ENCODE data around the gene ATP6V0C. TPM values are rescaled to one million over a fixed set of nuclear protein-coding genes. Genes with fewer than 3 reads are reported as not detected.
A peak's percentile ranks its signal among the peaks of the same experiment; 100 is the strongest.
"Not testable (repeated sequence)": the region's sequence is repeated elsewhere in the genome, so short reads cannot be mapped to it uniquely, and the experiment has no call there.

Gene ATP6V0C
- polyA plus RNA-seq, 1 experiment, result 11.0 TPM

DNA sequence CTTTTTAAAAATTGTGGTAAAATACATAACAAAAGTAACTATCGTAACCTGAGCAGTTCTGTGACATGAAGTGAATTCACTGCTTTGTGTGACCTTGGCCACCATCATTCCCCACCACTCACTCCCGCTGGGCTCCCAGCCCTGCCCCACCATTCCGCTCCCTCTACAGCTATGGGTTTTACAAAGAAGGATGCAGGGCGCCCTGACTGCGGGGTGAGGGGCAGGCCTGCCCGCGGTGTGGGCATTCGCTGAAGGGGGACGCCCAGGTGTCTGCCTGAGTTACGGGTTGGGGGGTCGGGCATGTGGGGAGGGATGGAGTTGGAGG lies 17.6 kb downstream of the ATP6V0C start, which contains the start of gene CEMP1:
Gene CEMP1 (minus strand): TSS at position 38 of the 325 bp plus-strand sequence. CDS start 335 bp downstream, outside the sequence.
- TF ChIP-seq, protein P1, sequence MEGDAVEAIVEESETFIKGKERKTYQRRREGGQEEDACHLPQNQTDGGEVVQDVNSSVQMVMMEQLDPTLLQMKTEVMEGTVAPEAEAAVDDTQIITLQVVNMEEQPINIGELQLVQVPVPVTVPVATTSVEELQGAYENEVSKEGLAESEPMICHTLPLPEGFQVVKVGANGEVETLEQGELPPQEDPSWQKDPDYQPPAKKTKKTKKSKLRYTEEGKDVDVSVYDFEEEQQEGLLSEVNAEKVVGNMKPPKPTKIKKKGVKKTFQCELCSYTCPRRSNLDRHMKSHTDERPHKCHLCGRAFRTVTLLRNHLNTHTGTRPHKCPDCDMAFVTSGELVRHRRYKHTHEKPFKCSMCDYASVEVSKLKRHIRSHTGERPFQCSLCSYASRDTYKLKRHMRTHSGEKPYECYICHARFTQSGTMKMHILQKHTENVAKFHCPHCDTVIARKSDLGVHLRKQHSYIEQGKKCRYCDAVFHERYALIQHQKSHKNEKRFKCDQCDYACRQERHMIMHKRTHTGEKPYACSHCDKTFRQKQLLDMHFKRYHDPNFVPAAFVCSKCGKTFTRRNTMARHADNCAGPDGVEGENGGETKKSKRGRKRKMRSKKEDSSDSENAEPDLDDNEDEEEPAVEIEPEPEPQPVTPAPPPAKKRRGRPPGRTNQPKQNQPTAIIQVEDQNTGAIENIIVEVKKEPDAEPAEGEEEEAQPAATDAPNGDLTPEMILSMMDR (IDR thresholded peaks at IDR 0.05; ENCODE audit: low read depth, low read length), result no peak
- Histone ChIP-seq H3K9me3 (ENCODE audit: control insufficient read depth, insufficient read depth, low read length) (peaks cover 7% of the 10 kb centered on the region), H3K27me3 (ENCODE audit: control insufficient read depth, insufficient read depth, low read length) (no peaks in the 10 kb centered on the region), H3K4me3 (ENCODE audit: low read depth, low read length) (peak within 1 kb of the TSS; percentile 65), H3K27ac (ENCODE audit: low read depth, low read length) (peak within 1 kb of the TSS; percentile 68)
- no peak for DNase-seq (ENCODE audit: low read depth, low spot score)
- ChIA-PET POLR2A (interaction anchor here (0.6 to 3.0 kb wide), 3 partner anchors 11 to 340 kb away, joined by 3 to 22 read pairs (median 3); partner anchors contain the start of gene AMDHD2), CTCF (no interaction called here)

DNA sequence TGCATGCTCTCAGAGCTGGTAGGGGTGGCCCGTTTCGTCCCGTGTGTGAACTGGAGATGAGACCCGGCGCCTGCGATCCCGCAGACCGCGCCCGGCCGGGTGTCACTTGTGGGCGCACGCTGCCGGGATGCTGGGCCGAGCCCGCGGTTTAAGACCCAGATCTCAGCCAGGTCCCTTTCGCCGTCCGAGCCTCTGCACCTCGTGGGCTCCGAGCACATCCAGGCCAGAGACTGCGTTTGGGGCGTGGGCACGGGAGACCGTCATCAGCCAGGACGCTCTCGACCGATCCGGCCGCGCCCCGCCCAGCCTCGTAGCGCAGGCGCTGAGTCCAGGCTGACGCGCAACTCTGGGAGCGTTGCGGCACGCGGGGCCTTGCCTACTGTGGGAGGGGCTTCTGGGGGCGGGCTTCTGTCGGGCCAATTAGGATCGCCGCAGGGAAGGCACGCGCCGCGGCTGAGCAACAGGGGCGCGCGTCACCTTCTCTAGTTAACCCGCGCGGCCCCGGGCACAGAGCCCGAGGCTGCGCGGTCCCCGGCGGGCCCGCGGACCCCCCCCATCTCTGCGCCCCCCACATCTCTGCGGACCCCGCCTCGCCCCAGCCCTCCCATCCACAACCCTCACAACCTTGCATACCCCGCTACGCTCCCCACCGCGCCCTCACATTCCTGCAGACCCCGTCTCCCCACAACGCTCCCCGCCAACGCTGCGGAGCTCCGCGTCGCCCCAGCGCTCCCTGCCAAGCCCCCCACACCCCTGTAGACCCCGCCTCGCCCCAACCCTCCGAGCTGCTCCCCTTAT lies 18.1 kb downstream of the ATP6V0C start:
- peak overlapping the region; percentile 68 for H3K27ac ChIP-seq (ENCODE audit: low read depth, low read length)
- H3K4me3 ChIP-seq (ENCODE audit: low read depth, low read length), result peak overlapping the region; percentile 65
- no peaks in the 10 kb centered on the region for H3K27me3 ChIP-seq (ENCODE audit: control insufficient read depth, insufficient read depth, low read length)
- ChIA-PET POLR2A (interaction anchor here (0.6 to 3.0 kb wide), 3 partner anchors 11 to 317 kb away, joined by 3 to 22 read pairs (median 7); partner anchors contain the start of genes AMDHD2 and PGP), CTCF (no interaction called here)
- DNase-seq (ENCODE audit: low read depth, low spot score), result peak; percentile 88
- TF ChIP-seq, protein P1 (IDR thresholded peaks at IDR 0.05; ENCODE audit: low read depth, low read length), result no peak
- peaks cover 7% of the 10 kb centered on the region for H3K9me3 ChIP-seq (ENCODE audit: control insufficient read depth, insufficient read depth, low read length)

DNA sequence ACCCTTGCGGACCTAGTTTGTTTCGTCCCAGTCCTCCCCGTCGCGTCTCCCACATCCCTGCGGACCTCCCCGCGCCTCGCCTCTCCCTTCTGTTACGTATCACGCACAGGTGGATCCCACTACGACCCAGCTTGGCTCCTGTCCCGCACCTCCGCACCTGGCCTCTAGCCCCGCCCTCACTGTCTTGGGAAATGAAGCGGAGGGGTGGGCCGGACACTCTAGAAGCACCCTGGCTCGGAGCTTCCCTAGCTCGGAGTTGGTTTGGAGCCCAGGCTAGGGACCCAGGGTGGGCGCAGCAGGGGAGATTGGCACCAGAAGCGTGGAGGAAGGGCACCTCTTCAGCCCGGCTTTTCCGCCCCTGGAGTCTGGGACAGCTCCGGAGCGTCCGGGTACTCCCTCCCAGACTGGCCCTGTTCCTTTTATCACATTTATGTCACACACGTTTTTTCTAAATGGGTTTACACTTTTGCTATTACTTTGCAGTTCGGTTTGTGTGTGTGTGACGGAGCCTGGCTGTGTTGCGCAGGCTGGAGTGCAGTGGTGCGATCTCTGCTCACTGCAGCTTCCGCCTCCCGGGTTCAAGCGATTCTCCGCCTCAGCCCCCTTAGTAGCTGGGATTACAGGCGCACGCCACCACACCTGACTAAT lies 18.9 kb downstream of the ATP6V0C start:
- ChIA-PET POLR2A (interaction anchor here (0.6 to 3.0 kb wide), 2 partner anchors 12 to 318 kb away, joined by 7 to 22 read pairs; partner anchors contain the start of genes AMDHD2 and PGP), CTCF (no interaction called here)
- H3K27me3 ChIP-seq (ENCODE audit: control insufficient read depth, insufficient read depth, low read length), result no peaks in the 10 kb centered on the region
- no peak for DNase-seq (ENCODE audit: low read depth, low spot score)
- H3K27ac ChIP-seq (ENCODE audit: low read depth, low read length), result peak overlapping the region; percentile 61
- H3K9me3 ChIP-seq (ENCODE audit: control insufficient read depth, insufficient read depth, low read length), result peaks cover 7% of the 10 kb centered on the region
- TF ChIP-seq, protein P1 (IDR thresholded peaks at IDR 0.05; ENCODE audit: low read depth, low read length), result no peak
- H3K4me3 ChIP-seq (ENCODE audit: low read depth, low read length), result peak overlapping the region; percentile 65

DNA sequence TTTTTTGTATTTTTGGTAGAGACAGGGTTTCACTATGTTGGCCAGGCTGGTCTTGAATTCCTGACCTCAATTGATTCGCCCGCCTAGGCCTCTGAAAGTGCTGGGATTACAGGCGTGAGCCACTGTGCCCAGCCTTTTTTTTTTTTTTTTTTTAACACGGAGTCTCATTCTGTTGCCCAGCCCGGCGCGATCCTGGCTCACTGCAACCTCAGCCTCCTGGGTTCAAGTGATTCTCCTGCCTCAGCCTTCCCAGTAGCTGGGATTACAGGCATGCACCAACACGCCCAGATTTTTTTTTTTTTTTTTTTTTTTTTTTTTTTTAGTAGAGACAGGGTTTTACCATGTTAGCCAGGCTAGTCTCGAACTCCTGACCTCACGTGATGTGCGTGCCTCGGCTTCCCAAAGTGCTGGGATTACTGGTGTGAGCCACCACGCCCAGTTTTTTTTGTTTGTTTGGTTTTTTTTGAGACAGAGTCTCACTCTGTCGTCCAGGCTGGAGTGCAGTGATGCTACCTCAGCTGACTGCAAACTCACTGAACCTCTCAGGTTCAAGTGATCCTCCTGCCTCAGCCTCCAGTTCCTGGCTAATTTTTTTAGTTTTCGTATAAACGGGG lies 19.5 kb downstream of the ATP6V0C start:
- H3K27ac ChIP-seq (ENCODE audit: low read depth, low read length), result peak overlapping the region; percentile 61
- H3K27me3 ChIP-seq (ENCODE audit: control insufficient read depth, insufficient read depth, low read length); H3K4me3 ChIP-seq (ENCODE audit: low read depth, low read length); DNase-seq (ENCODE audit: low read depth, low spot score); H3K9me3 ChIP-seq (ENCODE audit: control insufficient read depth, insufficient read depth, low read length); CTCF ChIA-PET: not testable (repeated sequence)
- POLR2A ChIA-PET, result interaction anchor here (3.0 kb wide), 1 partner anchor 13 kb away, joined by 22 read pairs; the partner anchor contains the start of gene AMDHD2

DNA sequence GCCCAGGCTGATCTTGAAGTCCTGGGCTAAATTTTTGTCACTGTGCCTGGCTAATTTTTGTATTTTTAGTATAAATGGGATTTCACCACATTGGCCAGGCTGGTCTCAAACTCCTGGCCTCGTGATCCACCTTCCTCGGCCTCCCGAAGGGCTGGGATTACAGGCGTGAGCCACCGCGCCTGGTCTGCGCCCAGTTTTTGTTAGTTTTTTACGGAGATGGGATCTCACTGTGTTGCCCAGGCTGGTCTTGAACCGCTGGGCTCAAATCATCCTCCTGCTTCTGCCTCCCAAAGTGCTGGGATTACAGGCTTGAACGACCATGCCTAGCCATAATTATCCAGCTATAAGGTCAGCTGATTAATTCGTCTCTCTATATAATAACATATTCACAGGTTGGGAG lies 20.2 kb downstream of the ATP6V0C start:
- Histone ChIP-seq H3K27me3 (ENCODE audit: control insufficient read depth, insufficient read depth, low read length) (no peaks in the 10 kb centered on the region), H3K4me3 (ENCODE audit: low read depth, low read length) (no peak overlapping the region), H3K9me3 (ENCODE audit: control insufficient read depth, insufficient read depth, low read length) (peaks cover 7% of the 10 kb centered on the region), H3K27ac (ENCODE audit: low read depth, low read length) (no peak overlapping the region)
- ChIA-PET CTCF (no interaction called here), POLR2A (no interaction called here)
- TF ChIP-seq, protein P1 (IDR thresholded peaks at IDR 0.05; ENCODE audit: low read depth, low read length), result no peak
- no peak for DNase-seq (ENCODE audit: low read depth, low spot score)

DNA sequence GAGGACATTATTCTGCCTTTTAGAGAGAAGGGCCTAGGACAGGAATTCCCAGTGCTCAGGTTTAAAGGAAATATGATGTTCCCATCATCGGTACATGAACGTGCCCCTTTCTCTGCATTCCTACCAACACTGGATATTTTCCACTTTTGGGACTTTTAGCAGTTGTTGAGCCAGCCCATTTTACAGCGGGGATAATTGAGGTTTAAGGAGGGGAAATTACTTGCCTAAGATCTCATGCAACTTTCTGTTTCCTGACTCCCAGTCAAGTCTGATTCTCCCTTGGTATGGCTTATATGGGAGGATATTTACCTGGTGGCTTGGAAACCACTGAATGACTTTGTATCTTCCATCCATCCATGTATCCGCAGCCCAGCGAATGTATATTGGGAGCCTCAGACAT lies 20.6 kb downstream of the ATP6V0C start:
- DNase-seq (ENCODE audit: low read depth, low spot score); H3K4me3 ChIP-seq (ENCODE audit: low read depth, low read length); H3K9me3 ChIP-seq (ENCODE audit: control insufficient read depth, insufficient read depth, low read length); H3K27ac ChIP-seq (ENCODE audit: low read depth, low read length); POLR2A ChIA-PET; H3K27me3 ChIP-seq (ENCODE audit: control insufficient read depth, insufficient read depth, low read length); CTCF ChIA-PET: not testable (repeated sequence)

All from AG04450 (cell line).